Endothelial cell of umbilical vein (primary cell): ENCODE measurements around the gene ERGIC1. TPM values are rescaled to one million over a fixed set of nuclear protein-coding genes. Genes with fewer than 3 reads are reported as not detected.

Experiments
- BruUV-seq: library from RNA; stranded (reverse); fragments of 400-500 nt; replicated peaks from 2 replicates; lab custom pipeline; 2021; lab: Mats Ljungman, UMichigan
- CTCF ChIA-PET: fragments of 300-600, 350-600 bp; sonication (Branson Sonifier 250); formaldehyde crosslinking; loops from one replicate; lab custom pipeline; 2021; ENCODE audit warnings: antibody characterized with exemption, inconsistent platforms; lab: Charles Lee
- POLR2A ChIA-PET: fragments of 300-600, 350-600 bp; sonication (Branson Sonifier 250); formaldehyde crosslinking; loops from one replicate; lab custom pipeline; 2021; ENCODE audit warnings: antibody characterized with exemption, inconsistent platforms; lab: Charles Lee
- DNase-seq: peaks from one replicate; pipeline ENCODE4 v3.0.0-alpha.2; 2011; ENCODE audit warnings: low read depth, low spot score
- FAIRE-seq: peaks from 2 replicates; lab custom pipeline; 2011; peaks lifted over from hg19 to GRCh38; lab: Jason Lieb, UNC
- H2AFZ ChIP-seq: 2 replicates; pipeline ENCODE4 v1.6.0; 2012; ENCODE audit warnings: low read depth, low read length, control low read depth, inconsistent platforms
- H3K27ac ChIP-seq: 2 replicates; pipeline ENCODE4 v1.5.1; 2011; ENCODE audit warnings: low read depth, mild to moderate bottlenecking, control low read depth, low read length, moderate library complexity; ENCODE audit not compliant: insufficient read depth
- H3K27me3 ChIP-seq, 2 experiments: 2 replicates each; pipeline versions ENCODE4 v1.6.0 to v1.6.1; 2011; ENCODE audit warnings: low read length in 2 of 2, mixed read lengths in 1 of 2; ENCODE audit not compliant: control insufficient read depth in 2 of 2, insufficient read depth in 2 of 2
- H3K36me3 ChIP-seq, 2 experiments: 2 replicates in 1 of 2; 3 replicates in 1 of 2; pipeline ENCODE4 v1.5.1; 2011; ENCODE audit warnings: low read length in 2 of 2, mild to moderate bottlenecking in 1 of 2, moderate library complexity in 1 of 2; ENCODE audit not compliant: control insufficient read depth in 2 of 2, insufficient read depth in 2 of 2; ENCODE audit errors: extremely low read depth in 1 of 2
- H3K4me1 ChIP-seq: 3 replicates; pipeline ENCODE4 v1.5.1; 2011; ENCODE audit warnings: mild to moderate bottlenecking, low read length; ENCODE audit not compliant: control insufficient read depth, insufficient read depth; ENCODE audit errors: extremely low read depth
- H3K4me2 ChIP-seq: 2 replicates; pipeline ENCODE4 v1.6.1; 2011; ENCODE audit warnings: low read length, control low read depth, mixed read lengths; ENCODE audit not compliant: insufficient read depth
- H3K4me3 ChIP-seq, 3 experiments: fragments of 200-600 bp in 1 of 3; sonication (generic), shearing (Covaris generic) in 1 of 3; replicated peaks in 1 of 3; 2 replicates each; pipeline ENCODE4 v1.5.1; 2011 to 2016; ENCODE audit warnings: control low read depth in 3 of 3, low read length in 3 of 3, mild to moderate bottlenecking in 2 of 3, inconsistent platforms in 1 of 3, low read depth in 1 of 3, moderate library complexity in 1 of 3; ENCODE audit not compliant: insufficient read depth in 1 of 3
- H3K79me2 ChIP-seq: 2 replicates; pipeline ENCODE4 v1.6.0; 2012; ENCODE audit warnings: low read length, inconsistent platforms; ENCODE audit not compliant: control insufficient read depth, insufficient read depth
- H3K9ac ChIP-seq: replicated peaks from 2 replicates; pipeline ENCODE3; 2011; ENCODE audit warnings: low read length, control low read depth; ENCODE audit not compliant: insufficient read depth; ENCODE audit errors: extremely low read depth
- H3K9me1 ChIP-seq: replicated peaks from 3 replicates; pipeline ENCODE4 v1.6.0; 2011; ENCODE audit warnings: mild to moderate bottlenecking, low read length; ENCODE audit not compliant: control insufficient read depth, insufficient read depth; ENCODE audit errors: extremely low read depth
- H3K9me3 ChIP-seq: replicated peaks from 2 replicates; pipeline ENCODE4 v1.5.1; 2012; ENCODE audit warnings: low read length, inconsistent platforms; ENCODE audit not compliant: control insufficient read depth, insufficient read depth
- H4K20me1 ChIP-seq: replicated peaks from 2 replicates; pipeline ENCODE3; 2011; ENCODE audit warnings: mild to moderate bottlenecking, low read length; ENCODE audit not compliant: control insufficient read depth, insufficient read depth; ENCODE audit errors: extremely low read depth
- CTCF ChIP-seq, 2 donors: IDR thresholded peaks; 1 replicate in 1 of 2; 2 replicates in 1 of 2; pipeline ENCODE4 v1.5.1; 2011; ENCODE audit warnings: low read length in 2 of 2, mild to moderate bottlenecking in 2 of 2, moderate library complexity in 2 of 2, control low read depth in 1 of 2, inconsistent platforms in 1 of 2, low read depth in 1 of 2; ENCODE audit not compliant: insufficient read depth in 1 of 2; ENCODE audit errors: extremely low read depth in 1 of 2
- EZH2 ChIP-seq: IDR thresholded peaks from 2 replicates; pipeline ENCODE4 v1.6.1; 2012; ENCODE audit warnings: borderline replicate concordance, low read depth, mild to moderate bottlenecking, moderate library complexity, low read length, inconsistent platforms; ENCODE audit not compliant: severe bottlenecking
- FOS ChIP-seq: IDR thresholded peaks from 2 replicates; pipeline ENCODE4 v1.6.1; 2011; ENCODE audit warnings: mild to moderate bottlenecking, low read length, moderate library complexity, borderline replicate concordance; ENCODE audit not compliant: insufficient read depth
- GATA2 ChIP-seq: IDR thresholded peaks from 2 replicates; pipeline ENCODE4 v1.7.0; 2011; ENCODE audit warnings: low read depth, mild to moderate bottlenecking, moderate library complexity, mixed read lengths, low read length; ENCODE audit not compliant: insufficient read length, insufficient read depth
- JUN ChIP-seq: IDR thresholded peaks from 2 replicates; pipeline ENCODE4 v1.6.1; 2011; ENCODE audit warnings: borderline replicate concordance, low read depth; ENCODE audit not compliant: insufficient read length, insufficient read depth
- MAX ChIP-seq: IDR thresholded peaks from 2 replicates; pipeline ENCODE4 v1.6.1; 2011; ENCODE audit not compliant: insufficient read depth, insufficient read length
- MYC ChIP-seq: IDR thresholded peaks from one replicate; pipeline ENCODE4 v1.6.1; 2011; ENCODE audit warnings: mild to moderate bottlenecking, low read depth, low read length
- POLR2A ChIP-seq: IDR thresholded peaks from 2 replicates; pipeline ENCODE4 v1.6.1; 2012; ENCODE audit warnings: low read depth, mild to moderate bottlenecking, control low read depth, low read length
- POLR2AphosphoS5 ChIP-seq: IDR thresholded peaks from 2 replicates; pipeline ENCODE4 v1.6.1; 2012; ENCODE audit warnings: low read depth, mild to moderate bottlenecking, control low read depth, low read length, moderate library complexity; ENCODE audit not compliant: insufficient read depth
- dilution Hi-C: fragments of 300-500 bp; cut with MboI; formaldehyde crosslinking; loops from one replicate; pipeline ENCODE4 v1.15.0; 2019; ENCODE audit warnings: low sequenced_read_pairs; ENCODE audit not compliant: extremely low pct_ligation_motif_present
- intact Hi-C: fragments of 100-400 bp; cut with micrococcal nuclease; formaldehyde crosslinking; loops from one replicate; pipeline ENCODE4 v1.10.0; 2022
- polyA plus RNA-seq, 4 experiments: library from polyadenylated mRNA; depleted of rRNA in 3 of 4; stranded (reverse) in 3 of 4; unstranded in 1 of 4; fragments of >200 nt; gene quantifications; 2 replicates each; pipeline versions ENCODE4 v1.2.1 to v1.2.3, GENCODE V29; 2011 to 2012; ENCODE audit warnings: missing spikeins in 1 of 4
- total RNA-seq: library from RNA; stranded (reverse); gene quantifications from 2 replicates; pipeline ENCODE4 v1.2.3, GENCODE V29; 2021

The ERGIC1 gene
- total and polyA plus RNA-seq, 2 donors (not counting 3 experiments of a cell fraction or from before 2014, with no cell fraction given), result 105 to 109 TPM

GRCh38 chr5:172819569-172819968, 14.5 kb upstream of the ERGIC1 start:
- no peak overlapping the region for H3K9ac ChIP-seq
- FAIRE-seq, result peak; percentile 33
- DNase-seq, result no peak
- ChIA-PET POLR2A (no interaction called here), CTCF (no interaction called here)
- peak overlapping the region; percentile 33 for H2AFZ ChIP-seq
- H3K4me1 ChIP-seq, result no peaks in the 10 kb centered on the region
- no peak overlapping the region for H3K4me2 ChIP-seq
- BruUV-seq, result no TSS peak
- H3K79me2 ChIP-seq, result no peaks in the 10 kb centered on the region
- TF ChIP-seq MAX, result no peak
- no peaks in the 10 kb centered on the region for H3K9me1 ChIP-seq
- no peak overlapping the region for H3K4me3 ChIP-seq
- no peaks in the 10 kb centered on the region for H3K36me3 ChIP-seq
- H4K20me1 ChIP-seq, result no peaks in the 10 kb centered on the region
- no peaks in the 10 kb centered on the region for H3K9me3 ChIP-seq
- intact Hi-C loops, result no loop called here
- dilution Hi-C loops, result no loop called here
- no peaks in the 10 kb centered on the region for H3K27me3 ChIP-seq
- H3K27ac ChIP-seq, result no peak overlapping the region

GRCh38 chr5:172820046-172820767, 13.8 kb upstream of the ERGIC1 start:
- CTCF ChIA-PET, result interaction anchor here (1.4 kb wide), 1 partner anchor 13 kb away, joined by 8 read pairs; no protein-coding TSS in a partner anchor
- no peak overlapping the region for H3K4me2 ChIP-seq

More at GRCh38 chr5:172820046-172820767, 13.8 kb upstream of the ERGIC1 start:
- TF ChIP-seq FOS (no peak), CTCF (IDR thresholded peaks at IDR 0.05; ENCODE audit: extremely low read depth in 1 of 2, insufficient read depth in 1 of 2, low read depth in 1 of 2, low read length in 2 of 2) (no peak), JUN (no peak), EZH2 (no peak), MAX (no peak), POLR2AphosphoS5 (no peak), POLR2A (no peak), GATA2 (no peak), MYC (no peak)
- POLR2A ChIA-PET, result no interaction called here
- no TSS peak for BruUV-seq
- no peaks in the 10 kb centered on the region for H3K27me3 ChIP-seq
- H3K9me3 ChIP-seq, result peaks cover under 1% of the 10 kb centered on the region
- DNase-seq (no peak), FAIRE-seq (no peak)
- H3K9ac ChIP-seq, result no peak overlapping the region
- H3K36me3 ChIP-seq, result no peaks in the 10 kb centered on the region
- H3K79me2 ChIP-seq, result no peaks in the 10 kb centered on the region
- no peaks in the 10 kb centered on the region for H3K4me1 ChIP-seq
- dilution Hi-C loops, result no loop called here
- intact Hi-C loops, result no loop called here
- H2AFZ ChIP-seq, result peak overlapping the region; percentile 7
- no peaks in the 10 kb centered on the region for H4K20me1 ChIP-seq
- H3K4me3 ChIP-seq, result no peak overlapping the region
- no peak overlapping the region for H3K27ac ChIP-seq
- no peaks in the 10 kb centered on the region for H3K9me1 ChIP-seq
